Measurements from ENCODE around the gene FUOM.
A peak's percentile ranks its signal among the peaks of the same experiment; 100 is the strongest.

The FUOM gene

GRCh38 chr10:133401500-133401899, 43.7 kb upstream of the FUOM start:
- DNase-seq (ENCODE audit: low read depth): no peak
- no peak for TF ChIP-seq CTCF (conservative IDR thresholded peaks at IDR 0.05; ENCODE audit: low read length)
- no peak overlapping the region for H3K4me3 ChIP-seq (ENCODE audit: low read length)

- TF ChIP-seq CTCF (conservative IDR thresholded peaks at IDR 0.05; ENCODE audit: low read length): no peak
- no peak for DNase-seq (ENCODE audit: low read depth)
- no peak overlapping the region for H3K4me3 ChIP-seq (ENCODE audit: low read length)
These were observed 43.0 kb upstream of the FUOM start for GRCh38 chr10:133400624-133401424.

GRCh38 chr10:133399123-133399601, 41.3 kb upstream of the FUOM start:
- no peak for TF ChIP-seq CTCF (conservative IDR thresholded peaks at IDR 0.05; ENCODE audit: low read length)
- no peak overlapping the region for H3K4me3 ChIP-seq (ENCODE audit: low read length)
- no peak for DNase-seq (ENCODE audit: low read depth)

- TF ChIP-seq CTCF (conservative IDR thresholded peaks at IDR 0.05; ENCODE audit: low read length): no peak
- no peak overlapping the region for H3K4me3 ChIP-seq (ENCODE audit: low read length)
- DNase-seq (ENCODE audit: low read depth): no peak
These were observed 40.1 kb upstream of the FUOM start for GRCh38 chr10:133397938-133398337.

GRCh38 chr10:133396035-133396624, 38.3 kb upstream of the FUOM start:
- DNase-seq (ENCODE audit: low read depth): no peak
- no peak overlapping the region for H3K4me3 ChIP-seq (ENCODE audit: low read length)
- TF ChIP-seq CTCF (conservative IDR thresholded peaks at IDR 0.05; ENCODE audit: low read length): no peak

- no peak for DNase-seq (ENCODE audit: low read depth)
- peak overlapping the region; percentile 82 for H3K4me3 ChIP-seq (ENCODE audit: low read length)
- no peak for TF ChIP-seq CTCF (conservative IDR thresholded peaks at IDR 0.05; ENCODE audit: low read length)
These were observed 37.0 kb upstream of the FUOM start for GRCh38 chr10:133394801-133395221.
